ENCODE measurements around the gene GPR18. TPM values are rescaled to one million over a fixed set of nuclear protein-coding genes. Genes with fewer than 3 reads are reported as not detected.
A peak's percentile ranks its signal among the peaks of the same experiment; 100 is the strongest.

The GPR18 gene
- total RNA-seq, 1 experiment from 2014 or later, result not detected

GRCh38 chr13:99307648-99308339 is 49.6 kb upstream of the GPR18 start:
- Histone ChIP-seq H3K36me3 (ENCODE audit: control insufficient read depth in 1 of 2, insufficient read depth in 2 of 2, low read length in 2 of 2) (0 out of 4 replicates have a peak, but pooled peaks cover 0 to 6% of the 10 kb centered on the region in 2 experiments), H3K9ac (ENCODE audit: low read length) (peak overlapping the region; percentile 35), H3K4me2 (ENCODE audit: low read length) (peak overlapping the region; percentile 52), H3K9me3 (ENCODE audit: control insufficient read depth in 1 of 2, insufficient read depth in 1 of 2, low read depth in 1 of 2, low read length in 2 of 2) (no peaks in the 10 kb centered on the region), H3K4me3 (replicated peaks in 1 of 2; ENCODE audit: low read depth in 1 of 2, low read length in 2 of 2) (no peak overlapping the region), H3K27me3 (ENCODE audit: insufficient read depth, low read length) (no peaks in the 10 kb centered on the region), H4K20me1 (ENCODE audit: insufficient read depth) (no peaks in the 10 kb centered on the region), H3K27ac (ENCODE audit: low read depth, low read length) (peak overlapping the region; percentile 39; the same call in 1 of the 2 replicates), H3K9me2 (ENCODE audit: insufficient read depth) (no peaks in the 10 kb centered on the region), H2AFZ (ENCODE audit: low read depth, low read length, poor library complexity, severe bottlenecking) (no peak overlapping the region), H3K79me2 (ENCODE audit: insufficient read depth, low read length) (peaks cover 28% of the 10 kb centered on the region), H3K4me1 (ENCODE audit: control insufficient read depth in 1 of 2, insufficient read depth in 2 of 2, low read length in 2 of 2) (peaks cover 44 to 71% of the 10 kb centered on the region in 2 experiments)
- POLR2A ChIA-PET, result no interaction called here
- DNase-seq (ENCODE audit: low read depth, low spot score) (no peak), ATAC-seq (peak; percentile 78)
- RAD21 ChIA-PET (ENCODE audit: low non-redundant PET in 1 of 2, low total read pairs in 2 of 2, uncharacterized antibody in 2 of 2, unreplicated experiment in 2 of 2), result no interaction called here
- TSS peak; percentile 32 for BruUV-seq (replicated peaks)
- CTCF ChIA-PET, result no interaction called here
- intact Hi-C loops (cut with micrococcal nuclease), result no loop called here
- TF ChIP-seq RAD21 (IDR thresholded peaks at IDR 0.05; ENCODE audit: low read depth), result no peak
- no peak for TF ChIP-seq REST (IDR thresholded peaks at IDR 0.05; ENCODE audit: low read depth)
- no peak for TF ChIP-seq SRF (IDR thresholded peaks at IDR 0.05; ENCODE audit: low read depth)
- 0 out of 2 replicates have a peak, but pooled peaks have one; percentile 5 for TF ChIP-seq MAX (IDR thresholded peaks at IDR 0.05)
- no peak for TF ChIP-seq CTCF (IDR thresholded peaks at IDR 0.05 in 2 of 3, conservative IDR thresholded peaks at IDR 0.05 in 1 of 3; ENCODE audit: borderline replicate concordance in 1 of 3, insufficient read depth in 1 of 3, low read depth in 2 of 3, low read length in 2 of 3)
- 0 out of 2 replicates have a peak, but pooled peaks have one; percentile 20 for TF ChIP-seq SP1 (IDR thresholded peaks at IDR 0.05; ENCODE audit: low read depth)
